HUES64 (cell line): Measurements from ENCODE around the gene SEMA6A.

Experiments
- H3K27ac ChIP-seq: 2 replicates; pipeline ENCODE4 v1.7.0; 2013; ENCODE audit warnings: low read depth, low read length, inconsistent platforms
- H3K27me3 ChIP-seq: 2 replicates; pipeline ENCODE4 v1.6.1; 2013; ENCODE audit warnings: mild to moderate bottlenecking, low read length; ENCODE audit not compliant: insufficient read depth
- H3K36me3 ChIP-seq: 2 replicates; pipeline ENCODE4 v1.6.1; 2013; ENCODE audit warnings: mild to moderate bottlenecking, low read length; ENCODE audit not compliant: insufficient read depth
- H3K4me1 ChIP-seq: 2 replicates; pipeline ENCODE4 v1.6.1; 2013; ENCODE audit warnings: mild to moderate bottlenecking, low read length, moderate library complexity; ENCODE audit not compliant: insufficient read depth
- H3K4me3 ChIP-seq: 2 replicates; pipeline ENCODE4 v1.5.1; 2013; ENCODE audit warnings: mild to moderate bottlenecking, low read length, moderate library complexity
- H3K9ac ChIP-seq: 2 replicates; pipeline ENCODE4 v1.6.1; 2013; ENCODE audit warnings: mild to moderate bottlenecking, low read depth, low read length
- H3K9me3 ChIP-seq: 2 replicates; pipeline ENCODE4 v1.6.1; 2013; ENCODE audit warnings: low read depth, low read length; ENCODE audit not compliant: insufficient read depth
- WGBS: fragments of 150-250, 120-280 bp; methylation state at CpG from one replicate; pipeline ENCODE4 v1.1.7; 2013; ENCODE audit warnings: missing lambda C conversion rate; 5-methylcytosine and 5-hydroxymethylcytosine counted together

Gene SEMA6A

DNA sequence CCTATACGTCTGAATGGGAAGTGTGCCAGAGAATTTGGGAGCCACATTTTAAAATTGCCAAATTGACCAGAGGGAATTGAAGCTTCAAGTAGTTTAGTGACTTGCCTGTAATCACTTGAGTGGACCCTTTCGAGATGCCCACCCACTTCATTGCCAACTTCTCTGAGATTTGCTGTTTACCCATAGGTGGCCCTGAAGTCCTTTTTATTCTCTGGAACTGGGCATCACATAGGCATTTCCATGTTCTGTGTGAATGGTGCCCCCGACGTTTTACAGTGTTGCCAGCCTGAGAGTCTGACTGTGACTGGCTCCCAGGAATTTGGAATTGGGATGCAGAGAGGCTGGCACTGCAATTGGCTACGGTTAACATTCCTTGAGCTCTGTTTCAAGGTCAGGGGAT, 158.6 kb downstream of the SEMA6A start:
- Histone ChIP-seq H3K4me1 (no peaks in the 10 kb centered on the region), H3K9me3 (no peaks in the 10 kb centered on the region), H3K36me3 (no peaks in the 10 kb centered on the region), H3K27me3 (no peaks in the 10 kb centered on the region), H3K27ac (no peak overlapping the region), H3K4me3 (no peak overlapping the region), H3K9ac (no peak overlapping the region)
- WGBS, result 90% methylated on average over 5 of the region's 5 CpGs

DNA sequence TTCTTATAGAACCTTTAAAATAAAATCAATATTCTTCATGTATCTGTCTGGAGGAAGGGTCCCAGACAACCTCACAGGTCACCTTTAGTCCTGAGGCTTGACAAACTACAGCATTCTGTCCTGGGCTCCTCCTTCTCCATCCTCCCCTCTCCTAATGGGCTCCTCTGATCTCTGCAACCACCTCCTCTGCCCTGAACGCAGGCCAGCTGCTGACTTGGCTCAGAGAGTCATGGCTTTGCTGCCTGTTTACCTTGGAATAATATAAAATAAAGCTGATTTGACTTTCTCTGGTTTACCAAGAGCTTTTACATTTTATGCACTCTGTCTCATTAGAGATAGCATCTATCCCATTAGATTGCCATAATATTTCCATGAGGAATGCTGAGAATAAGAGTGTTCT, 159.4 kb downstream of the SEMA6A start:
- Histone ChIP-seq H3K27me3 (no peaks in the 10 kb centered on the region), H3K4me3 (no peak overlapping the region), H3K27ac (no peak overlapping the region), H3K4me1 (no peaks in the 10 kb centered on the region), H3K9me3 (no peaks in the 10 kb centered on the region), H3K9ac (no peak overlapping the region), H3K36me3 (no peaks in the 10 kb centered on the region)
- WGBS, result 91% methylated on average over 1 of the region's 1 CpG

DNA sequence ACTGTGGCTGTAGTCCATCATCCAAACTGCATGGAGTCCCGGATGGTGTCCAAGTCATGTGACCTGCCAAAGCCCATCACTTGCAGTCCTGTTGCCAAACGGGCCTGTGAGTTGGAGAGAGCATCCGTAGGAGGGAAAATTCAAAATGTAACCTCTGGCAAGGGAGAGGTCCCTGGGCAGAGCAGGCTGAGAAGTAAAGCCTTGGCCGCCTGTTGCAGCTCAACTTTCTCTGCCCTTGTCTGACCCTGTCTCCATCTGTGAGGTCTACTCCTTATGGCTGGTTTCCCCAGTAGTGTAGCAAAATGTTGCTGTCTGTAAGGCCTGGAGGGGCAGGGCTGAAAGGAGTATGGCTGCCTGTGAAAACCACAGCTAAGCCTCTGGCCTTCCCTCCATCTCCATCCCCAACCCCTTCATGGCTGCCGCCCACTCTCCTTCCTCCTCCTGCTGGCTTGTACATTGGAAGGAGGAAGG, 163.5 kb downstream of the SEMA6A start:
- Histone ChIP-seq H3K4me3 (no peak overlapping the region), H3K9ac (no peak overlapping the region), H3K27me3 (no peaks in the 10 kb centered on the region), H3K27ac (no peak overlapping the region), H3K36me3 (no peaks in the 10 kb centered on the region), H3K4me1 (no peaks in the 10 kb centered on the region), H3K9me3 (no peaks in the 10 kb centered on the region)
- 91% methylated on average over 4 of the region's 5 CpGs for WGBS

DNA sequence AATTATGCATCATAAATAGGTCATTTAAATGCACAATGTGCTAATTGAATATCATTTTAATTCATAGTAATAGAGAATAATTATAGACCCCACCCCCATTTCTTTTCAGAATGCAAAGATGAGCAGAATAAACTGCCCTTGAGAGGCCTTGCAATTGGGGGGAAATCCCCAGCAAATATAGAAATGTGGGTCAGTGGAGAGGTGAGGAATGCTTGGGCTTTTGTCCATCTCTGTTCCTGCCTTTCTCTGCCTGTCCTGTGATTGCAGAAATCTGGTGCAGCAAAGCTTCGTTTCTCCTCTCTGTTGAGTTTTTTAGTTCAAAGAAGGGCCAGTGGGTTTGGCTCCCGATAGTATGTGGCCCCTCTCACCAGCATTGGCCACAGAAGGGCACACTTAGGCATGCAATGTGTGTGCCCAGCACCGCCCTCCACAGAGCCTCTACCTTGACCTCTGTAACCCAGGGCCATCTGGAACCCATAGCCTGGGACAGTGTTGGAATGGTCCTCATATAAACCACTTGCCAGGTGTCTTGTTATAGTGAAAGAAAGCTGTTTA, 164.2 kb downstream of the SEMA6A start:
- Histone ChIP-seq H3K4me3 (no peak overlapping the region), H3K36me3 (no peaks in the 10 kb centered on the region), H3K27ac (no peak overlapping the region), H3K9me3 (no peaks in the 10 kb centered on the region), H3K4me1 (no peaks in the 10 kb centered on the region), H3K27me3 (no peaks in the 10 kb centered on the region), H3K9ac (no peak overlapping the region)
- 91% methylated on average over 3 of the region's 3 CpGs for WGBS

DNA sequence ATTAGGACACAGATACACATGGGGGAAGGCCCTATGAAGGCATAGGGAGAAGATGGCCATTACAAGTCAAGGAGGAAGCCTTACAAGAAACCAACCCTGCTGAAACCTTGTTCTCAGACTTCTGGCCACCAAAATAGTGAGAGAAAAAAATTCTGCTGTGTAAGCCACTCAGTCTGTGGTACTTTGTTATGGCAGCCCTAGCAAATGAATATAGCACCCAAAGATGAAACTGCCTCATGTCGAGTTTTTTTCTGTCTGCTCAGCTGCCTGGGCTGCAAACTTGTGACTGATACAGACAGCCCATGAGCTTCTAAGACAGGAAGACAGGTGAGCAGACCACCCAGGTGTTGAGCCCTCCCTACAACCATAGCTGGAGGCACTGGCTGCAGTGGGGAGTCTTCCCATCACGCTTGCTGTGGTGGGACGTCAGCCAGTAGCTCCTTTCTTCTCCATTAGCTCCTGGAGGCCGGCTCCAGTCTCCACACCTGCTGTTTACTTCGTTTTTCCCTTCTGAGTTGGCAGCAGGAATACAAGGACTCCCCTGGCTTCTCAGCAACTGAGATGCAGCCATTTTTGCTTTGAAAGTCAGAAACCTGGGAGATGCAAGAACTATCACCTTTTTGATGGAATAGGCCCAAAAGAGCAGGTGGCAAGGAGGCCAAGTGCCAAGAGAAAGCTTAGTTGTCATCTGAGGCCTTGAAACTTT, 164.9 kb downstream of the SEMA6A start:
- 90% methylated on average over 5 of the region's 5 CpGs for WGBS
- Histone ChIP-seq H3K4me3 (no peak overlapping the region), H3K36me3 (no peaks in the 10 kb centered on the region), H3K27me3 (no peaks in the 10 kb centered on the region), H3K27ac (no peak overlapping the region), H3K4me1 (no peaks in the 10 kb centered on the region), H3K9ac (no peak overlapping the region), H3K9me3 (no peaks in the 10 kb centered on the region)

DNA sequence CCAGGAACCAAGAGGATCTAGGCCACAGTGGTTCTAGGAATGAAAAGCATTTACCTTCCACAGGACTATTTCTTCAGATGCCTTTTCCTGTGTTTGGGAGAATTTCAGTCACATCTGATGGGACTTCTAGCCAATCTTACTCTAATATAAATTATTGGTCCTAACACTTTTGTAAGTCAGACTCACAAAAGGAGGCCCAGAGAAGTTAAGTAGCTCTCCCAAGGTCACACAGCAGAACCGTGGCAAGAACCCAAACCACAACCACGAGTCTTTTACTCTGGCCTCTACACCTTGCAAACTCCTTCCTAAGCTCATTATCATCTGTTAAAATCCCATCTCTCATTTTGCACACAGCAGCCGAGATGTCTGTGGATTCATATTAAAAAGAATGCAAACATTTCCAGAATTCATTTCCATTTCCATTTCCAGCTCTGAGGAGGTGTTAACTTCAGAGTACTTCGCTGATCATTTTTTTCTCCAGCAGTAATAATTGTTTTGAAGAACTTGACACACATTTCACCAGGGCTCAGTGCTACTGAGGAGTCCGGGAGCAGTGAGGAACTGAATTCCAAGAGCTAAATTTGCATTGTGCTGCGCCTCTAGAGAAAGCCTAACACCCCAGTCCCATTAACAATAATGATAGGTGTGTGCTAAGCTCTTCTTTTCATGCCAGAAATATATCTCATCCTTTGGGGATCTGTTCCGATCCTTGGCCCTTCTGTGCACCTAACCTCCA, 168.1 kb downstream of the SEMA6A start:
- H3K9ac ChIP-seq, result no peak overlapping the region
- H3K4me3 ChIP-seq, result no peak overlapping the region
- H3K4me1 ChIP-seq, result no peaks in the 10 kb centered on the region
- H3K36me3 ChIP-seq, result no peaks in the 10 kb centered on the region
- H3K9me3 ChIP-seq, result no peaks in the 10 kb centered on the region
- no peak overlapping the region for H3K27ac ChIP-seq
- no peaks in the 10 kb centered on the region for H3K27me3 ChIP-seq
- 88% methylated on average over 7 of the region's 7 CpGs for WGBS

DNA sequence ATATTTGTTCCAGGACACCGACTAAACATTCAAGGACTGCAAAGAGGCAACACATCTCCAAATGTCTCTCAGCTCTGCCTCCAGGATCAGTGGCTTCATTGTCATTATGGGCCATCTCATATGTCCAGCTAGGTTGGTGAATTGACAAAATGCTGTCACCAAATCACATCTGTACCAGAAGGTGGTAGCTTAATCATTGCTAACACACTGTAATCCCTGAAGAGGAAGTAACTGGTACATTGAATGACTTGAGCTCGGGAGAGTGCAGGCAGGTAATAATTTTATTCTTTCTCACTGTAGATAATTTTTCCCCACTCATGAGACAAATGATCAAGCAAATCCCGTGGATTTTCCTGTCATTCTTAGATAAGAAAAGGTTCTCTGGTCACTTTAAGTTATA, 169.8 kb downstream of the SEMA6A start:
- 100% methylated on average over 1 of the region's 3 CpGs for WGBS
- H3K27ac ChIP-seq, result no peak overlapping the region

DNA sequence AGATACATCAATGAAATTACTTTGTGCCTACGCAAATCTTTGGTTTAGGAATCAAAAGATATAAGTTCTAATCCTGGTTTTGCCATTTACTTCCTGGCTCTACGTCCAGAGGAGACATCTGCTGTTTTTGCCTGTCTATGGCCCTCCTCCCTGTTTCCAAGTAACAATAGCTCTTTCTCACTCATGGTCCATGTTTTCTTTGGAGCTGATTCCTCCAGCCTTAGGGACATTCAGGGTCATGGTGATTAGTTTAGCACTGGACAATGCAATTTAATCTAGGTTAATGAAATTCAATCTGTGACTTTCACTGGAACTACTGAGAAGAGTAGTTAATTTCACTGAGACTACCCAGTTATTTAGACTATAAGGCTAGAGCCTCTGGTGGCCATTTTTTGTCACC, 170.6 kb downstream of the SEMA6A start:
- no peaks in the 10 kb centered on the region for H3K4me1 ChIP-seq
- no peaks in the 10 kb centered on the region for H3K27me3 ChIP-seq
- H3K9ac ChIP-seq, result no peak overlapping the region
- H3K9me3 ChIP-seq, result no peaks in the 10 kb centered on the region
- H3K27ac ChIP-seq, result no peak overlapping the region
- no peaks in the 10 kb centered on the region for H3K36me3 ChIP-seq
- H3K4me3 ChIP-seq, result no peak overlapping the region
- 84% methylated on average over 2 of the region's 2 CpGs for WGBS

More for the DNA sequence above, 169.8 kb downstream of the SEMA6A start:
- Histone ChIP-seq H3K27me3 (no peaks in the 10 kb centered on the region), H3K36me3 (no peaks in the 10 kb centered on the region), H3K9ac (no peak overlapping the region), H3K9me3 (no peaks in the 10 kb centered on the region), H3K4me1 (no peaks in the 10 kb centered on the region), H3K4me3 (no peak overlapping the region)

DNA sequence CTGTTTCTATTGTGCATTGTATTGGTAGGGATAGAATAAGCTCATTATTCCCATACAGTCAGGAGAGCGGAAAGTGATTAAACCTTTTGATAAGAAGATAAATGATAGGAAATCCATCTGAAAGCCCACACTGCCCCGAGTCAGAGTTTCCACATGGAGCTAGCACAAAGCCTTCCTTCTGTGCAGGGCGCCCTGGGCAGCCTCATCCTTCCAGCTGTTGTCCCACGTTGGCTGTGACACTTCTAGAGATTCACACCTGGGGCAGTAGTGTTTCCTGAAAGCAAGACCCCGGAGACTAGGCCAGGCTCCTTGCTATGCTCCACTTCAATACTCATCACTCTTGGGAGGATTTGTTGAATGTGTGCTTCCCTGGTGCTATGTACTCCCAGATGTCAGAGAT, 172.4 kb downstream of the SEMA6A start:
- Histone ChIP-seq H3K4me3 (no peak overlapping the region), H3K9me3 (no peaks in the 10 kb centered on the region), H3K4me1 (no peaks in the 10 kb centered on the region), H3K27me3 (no peaks in the 10 kb centered on the region), H3K9ac (no peak overlapping the region), H3K27ac (no peak overlapping the region), H3K36me3 (no peaks in the 10 kb centered on the region)
- WGBS, result 95% methylated on average over 5 of the region's 5 CpGs

DNA sequence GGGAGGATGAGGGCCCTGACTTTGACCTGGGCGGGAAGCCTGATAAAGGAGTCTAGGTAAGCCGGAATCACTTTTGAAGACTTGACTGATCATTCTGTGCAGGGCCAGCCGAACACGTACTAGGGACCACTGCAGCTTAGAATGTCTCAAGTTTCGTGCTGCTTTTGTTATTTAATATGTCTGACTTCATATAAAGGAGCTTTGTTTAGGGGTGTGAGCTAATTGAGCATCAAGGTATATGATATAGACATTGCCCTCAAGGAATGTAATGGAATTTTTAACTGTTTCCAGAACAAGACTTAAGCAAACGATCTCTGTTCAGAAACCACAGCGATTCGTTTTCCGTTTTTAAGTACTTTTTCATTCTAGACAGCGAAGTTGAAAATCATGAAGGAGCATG, 173.0 kb downstream of the SEMA6A start:
- 95% methylated on average over 10 of the region's 10 CpGs for WGBS
- no peak overlapping the region for H3K9ac ChIP-seq

DNA sequence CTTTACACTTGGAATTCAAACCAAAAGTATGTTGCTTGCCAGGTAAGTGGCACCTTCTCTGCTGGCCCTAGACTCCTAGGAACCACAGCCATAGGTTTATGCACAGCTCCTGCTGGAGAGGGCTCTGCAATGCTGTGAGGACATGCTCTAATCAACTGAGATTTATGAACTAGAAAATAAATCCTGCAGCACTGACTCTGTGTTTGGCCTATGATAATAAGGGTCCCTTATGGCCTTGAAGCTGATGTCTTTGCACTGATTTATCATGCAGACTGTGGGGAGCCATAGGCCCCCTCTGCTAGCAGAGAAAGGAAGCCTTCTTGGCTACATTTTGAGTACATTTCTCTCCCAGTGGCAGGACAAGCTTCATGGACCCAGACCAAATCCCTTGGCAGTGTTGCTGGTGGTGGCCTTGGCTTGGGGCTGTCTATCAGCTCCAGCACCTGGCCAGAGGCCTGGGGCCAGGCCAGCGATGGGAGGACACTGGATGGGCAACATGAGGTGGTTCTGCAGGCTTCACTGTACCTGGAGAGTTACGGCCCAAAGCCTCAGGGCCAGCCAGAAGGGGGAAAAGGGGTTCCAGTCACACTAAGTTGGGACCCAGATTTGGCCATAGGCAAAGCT, 178.0 kb downstream of the SEMA6A start:
- 96% methylated on average over 2 of the region's 2 CpGs for WGBS
- Histone ChIP-seq H3K36me3 (no peaks in the 10 kb centered on the region), H3K27me3 (no peaks in the 10 kb centered on the region), H3K27ac (no peak overlapping the region), H3K4me1 (no peaks in the 10 kb centered on the region), H3K9me3 (no peaks in the 10 kb centered on the region), H3K4me3 (no peak overlapping the region), H3K9ac (no peak overlapping the region)

More for the DNA sequence above, 173.0 kb downstream of the SEMA6A start:
- Histone ChIP-seq H3K27ac (no peak overlapping the region), H3K4me3 (no peak overlapping the region), H3K9me3 (no peaks in the 10 kb centered on the region), H3K36me3 (no peaks in the 10 kb centered on the region), H3K27me3 (no peaks in the 10 kb centered on the region), H3K4me1 (no peaks in the 10 kb centered on the region)
